CD14-positive monocyte (primary cell): ENCODE measurements around the gene PSEN2. TPM values are rescaled to one million over a fixed set of nuclear protein-coding genes. Genes with fewer than 3 reads are reported as not detected.

Experiments used
- DNase-seq, 3 donors: peaks; one replicate each; pipeline ENCODE4 v3.0.0-alpha.2; 2011 to 2022
- H2AFZ ChIP-seq: 2 replicates; pipeline ENCODE4 v1.6.0; 2012; ENCODE audit warnings: mild to moderate bottlenecking, low read depth, low read length, inconsistent platforms; ENCODE audit not compliant: insufficient read depth, poor library complexity, severe bottlenecking
- H3K27ac ChIP-seq, 2 donors: 1 replicate in 1 of 2; 2 replicates in 1 of 2; pipeline ENCODE4 v1.5.1; 2012 to 2013; ENCODE audit warnings: low read length in 2 of 2, control low read depth in 1 of 2, inconsistent platforms in 1 of 2, low read depth in 1 of 2, mild to moderate bottlenecking in 1 of 2
- H3K27me3 ChIP-seq, 2 donors: one replicate each; pipeline versions ENCODE4 v1.6.0 to v1.6.1; 2011 to 2013; ENCODE audit warnings: low read length in 2 of 2; ENCODE audit not compliant: control insufficient read depth in 2 of 2, insufficient read depth in 2 of 2
- H3K36me3 ChIP-seq, 2 donors: replicated peaks in 1 of 2; 1 replicate in 1 of 2; 2 replicates in 1 of 2; pipeline versions ENCODE4 v1.5.1 to v1.6.1; 2012 to 2013; ENCODE audit warnings: low read length in 2 of 2, control low read depth in 1 of 2, inconsistent platforms in 1 of 2, mild to moderate bottlenecking in 1 of 2; ENCODE audit not compliant: insufficient read depth in 2 of 2, control insufficient read depth in 1 of 2
- H3K4me1 ChIP-seq, 2 donors: 1 replicate in 1 of 2; 2 replicates in 1 of 2; pipeline versions ENCODE4 v1.5.1 to v1.6.1; 2012 to 2013; ENCODE audit warnings: low read length in 2 of 2, control low read depth in 1 of 2, inconsistent platforms in 1 of 2, mild to moderate bottlenecking in 1 of 2, moderate library complexity in 1 of 2; ENCODE audit not compliant: insufficient read depth in 2 of 2, control insufficient read depth in 1 of 2
- H3K4me2 ChIP-seq: replicated peaks from 2 replicates; pipeline ENCODE3; 2012; ENCODE audit warnings: low read length, moderate library complexity, mild to moderate bottlenecking; ENCODE audit not compliant: poor library complexity, severe bottlenecking; ENCODE audit errors: extremely low read depth
- H3K4me3 ChIP-seq, 3 experiments: fragments of 200-600 bp in 1 of 3; sonication (generic) in 1 of 3; replicated peaks in 1 of 3; 1 replicate in 2 of 3; 2 replicates in 1 of 3; pipeline ENCODE4 v1.5.1; 2011 to 2013; ENCODE audit warnings: low read length in 3 of 3, mild to moderate bottlenecking in 3 of 3, control low read depth in 2 of 3, low read depth in 2 of 3, inconsistent platforms in 1 of 3, moderate library complexity in 1 of 3
- H3K79me2 ChIP-seq: 2 replicates; pipeline ENCODE4 v1.6.0; 2012; ENCODE audit warnings: mild to moderate bottlenecking, control low read depth, inconsistent platforms, low read length, moderate library complexity; ENCODE audit not compliant: insufficient read depth
- H3K9ac ChIP-seq: 2 replicates; pipeline ENCODE4 v1.6.0; 2017; ENCODE audit warnings: low read length, mild to moderate bottlenecking; ENCODE audit not compliant: insufficient read depth, poor library complexity, severe bottlenecking
- H3K9me3 ChIP-seq, 2 donors: replicated peaks in 1 of 2; 1 replicate in 1 of 2; 2 replicates in 1 of 2; pipeline versions ENCODE4 v1.5.1 to v1.6.1; 2012 to 2013; ENCODE audit warnings: low read length in 2 of 2, control low read depth in 1 of 2; ENCODE audit not compliant: control insufficient read depth in 1 of 2, insufficient read depth in 1 of 2
- H4K20me1 ChIP-seq: 2 replicates; pipeline ENCODE4 v1.6.0; 2012; ENCODE audit warnings: mild to moderate bottlenecking, low read length, control low read depth, moderate library complexity; ENCODE audit not compliant: insufficient read depth
- H3K27ac Mint-ChIP-seq, 7 donors: one replicate each; pipeline ENCODE4 v1.8.0; 2020; ENCODE audit warnings: mild to moderate bottlenecking in 7 of 7, mixed read lengths in 7 of 7, moderate library complexity in 6 of 7, inconsistent platforms in 2 of 7
- H3K27me3 Mint-ChIP-seq, 3 donors: one replicate each; pipeline ENCODE4 v1.8.0; 2021 to 2022; ENCODE audit warnings: low read depth in 3 of 3, mild to moderate bottlenecking in 3 of 3, mixed read lengths in 3 of 3, moderate library complexity in 3 of 3, inconsistent platforms in 1 of 3
- H3K36me3 Mint-ChIP-seq, 2 donors: one replicate each; pipeline ENCODE4 v1.8.0; 2020; ENCODE audit warnings: mixed read lengths in 2 of 2, inconsistent platforms in 1 of 2, mild to moderate bottlenecking in 1 of 2
- H3K4me1 Mint-ChIP-seq: one replicate; pipeline ENCODE4 v1.8.0; 2020; ENCODE audit warnings: mild to moderate bottlenecking, mixed read lengths
- H3K4me3 Mint-ChIP-seq, 2 donors: one replicate each; pipeline ENCODE4 v1.8.0; 2020; ENCODE audit warnings: mild to moderate bottlenecking in 2 of 2, mixed read lengths in 2 of 2, moderate library complexity in 1 of 2
- H3K9me3 Mint-ChIP-seq, 7 donors: one replicate each; pipeline ENCODE4 v1.8.0; 2020 to 2022; ENCODE audit warnings: mixed read lengths in 7 of 7, mild to moderate bottlenecking in 6 of 7, moderate library complexity in 6 of 7, inconsistent platforms in 2 of 7
- CTCF ChIP-seq: fragments of 200-600 bp; IDR thresholded peaks from one replicate; pipeline ENCODE4 v1.8.0; 2022; ENCODE audit warnings: antibody characterized with exemption, mild to moderate bottlenecking
- WGBS: methylation state at CpG from one replicate; pipeline ENCODE4 v1.1.5; 2013; ENCODE audit warnings: missing lambda C conversion rate; ENCODE audit not compliant: insufficient coverage; 5-methylcytosine and 5-hydroxymethylcytosine counted together
- intact Hi-C, 2 donors: fragments of 100-400 bp; cut with micrococcal nuclease; formaldehyde crosslinking; loops; one replicate each; pipeline versions ENCODE4 v1.15.0 to v1.15.1; 2023
- polyA plus RNA-seq, 3 donors: library from polyadenylated mRNA; depleted of rRNA in 1 of 3; unstranded in 2 of 3; stranded (reverse) in 1 of 3; fragments of 300-500 nt in 2 of 3; fragments of >200 nt in 1 of 3; fragmentation: Illumina TruSeq in 2 of 3; gene quantifications; 1 replicate in 2 of 3; 2 replicates in 1 of 3; pipeline ENCODE4 v1.2.3, GENCODE V29; 2012 to 2021

The PSEN2 gene
- polyA plus RNA-seq, 3 donors, result 8.9 to 11.8 (median 11.4) TPM

DNA sequence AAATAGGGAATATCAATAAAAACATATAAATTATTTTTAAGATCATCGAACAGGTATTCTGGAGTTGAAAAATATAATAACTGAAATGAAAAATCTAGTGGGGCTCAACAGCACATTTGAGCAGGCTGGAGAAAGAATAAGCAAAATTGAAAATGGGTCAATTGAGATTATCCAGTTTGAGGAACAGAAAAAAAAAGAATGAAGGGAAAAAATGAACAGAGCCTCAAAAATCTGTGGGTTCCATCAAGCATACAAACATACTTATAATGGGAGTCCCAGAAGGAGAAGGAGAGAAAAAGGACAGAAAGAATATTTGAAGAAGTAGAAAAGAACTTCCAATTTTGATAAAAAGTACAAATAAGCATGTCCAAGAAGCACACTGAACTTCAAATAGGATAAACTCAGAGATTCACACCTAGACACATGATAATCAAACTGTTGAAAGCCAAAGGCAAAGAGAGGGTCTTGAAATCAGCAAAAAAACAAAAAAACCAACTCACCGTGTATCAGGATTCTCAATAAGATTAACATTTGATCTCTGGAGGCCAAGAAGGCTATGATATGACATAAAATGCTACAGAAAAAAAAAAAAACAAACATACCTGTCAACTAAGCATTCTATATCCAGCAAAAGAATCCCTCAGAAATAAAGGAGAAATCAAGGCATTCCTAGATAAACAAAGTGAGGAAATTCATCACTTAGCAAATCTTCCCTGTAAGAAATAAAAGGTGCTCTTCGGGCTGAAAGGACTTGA is 64.2 kb downstream of the PSEN2 start:
- intact Hi-C loops, result loop anchor here in 1 of 2 donors (10.0 kb wide), 1 partner anchor 300 kb away; no protein-coding TSS in a partner anchor
- H3K9me3 Mint-ChIP-seq, result peaks cover 13 to 40% (median 31%) of the 10 kb centered on the region in 7 donors
- no peaks in the 10 kb centered on the region for H3K27me3 Mint-ChIP-seq
- Histone ChIP-seq H3K79me2 (no peaks in the 10 kb centered on the region), H3K36me3 (no peaks in the 10 kb centered on the region), H3K4me3 (no peak overlapping the region), H4K20me1 (no peaks in the 10 kb centered on the region), H3K27ac (no peak overlapping the region), H3K27me3 (no peaks in the 10 kb centered on the region), H3K4me2 (no peak overlapping the region), H3K9ac (no peak overlapping the region), H3K4me1 (peaks cover 18 to 26% of the 10 kb centered on the region in 2 donors), H2AFZ (no peak overlapping the region), H3K9me3 (peaks cover 13 to 22% of the 10 kb centered on the region in 2 donors)
- H3K4me1 Mint-ChIP-seq, result peaks cover 20% of the 10 kb centered on the region
- H3K4me3 Mint-ChIP-seq, result no peak overlapping the region
- TF ChIP-seq CTCF, result no peak
- H3K27ac Mint-ChIP-seq, result no peak overlapping the region
- DNase-seq, result no peak
- peaks cover 0 to 6% of the 10 kb centered on the region in 2 donors for H3K36me3 Mint-ChIP-seq
- WGBS, result no CpG with 5 or more reads among the region's 3 CpGs

DNA sequence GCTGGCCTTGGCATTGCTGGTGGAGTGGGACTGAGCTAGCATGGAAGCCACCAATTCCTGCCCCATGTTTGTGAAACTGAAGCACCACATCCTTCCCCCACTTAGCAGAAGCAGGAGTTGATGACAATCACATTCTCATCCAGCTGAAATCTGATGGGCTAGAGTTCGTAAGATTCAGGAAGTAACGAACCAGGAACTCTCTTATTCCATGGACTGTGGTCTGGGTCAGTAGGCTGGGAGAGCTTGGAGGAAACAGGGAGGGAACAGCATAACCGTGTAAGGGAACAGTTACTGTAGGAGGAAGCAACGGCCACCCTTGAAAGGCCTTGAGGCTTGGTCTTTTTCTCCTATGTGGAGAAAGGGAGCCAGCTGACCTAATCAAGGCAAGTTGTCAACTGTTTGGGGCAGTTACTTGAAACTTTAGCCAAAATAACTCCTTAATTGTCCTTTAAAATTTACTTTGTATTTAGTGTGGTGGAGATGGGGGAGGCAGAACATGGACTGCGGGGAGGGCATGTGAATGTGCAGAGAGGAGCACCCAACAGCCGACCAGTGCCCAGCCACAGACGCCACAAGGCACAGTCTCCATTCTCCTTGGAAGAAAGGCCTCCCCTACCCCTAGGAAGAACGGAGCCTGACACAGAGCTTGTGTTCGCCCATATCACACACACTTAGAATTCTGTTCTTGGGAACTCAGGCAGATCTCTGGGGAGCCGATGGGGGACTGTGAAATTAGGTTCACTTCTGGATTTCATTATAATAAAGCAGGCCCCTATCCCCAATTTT is 67.7 kb downstream of the PSEN2 start:
- Histone ChIP-seq H4K20me1 (peaks cover 18% of the 10 kb centered on the region), H3K27ac (peak overlapping the region; percentile 96 to 98), H3K27me3 (no peaks in the 10 kb centered on the region), H3K4me1 (peaks cover 36 to 58% of the 10 kb centered on the region in 2 donors), H3K9me3 (peaks cover 9 to 22% of the 10 kb centered on the region in 2 donors), H3K36me3 (no peaks in the 10 kb centered on the region), H3K4me3 (peak overlapping the region in 1 of 3 experiments; percentile 83), H2AFZ (peak overlapping the region; percentile 70), H3K9ac (peak overlapping the region; percentile 93), H3K79me2 (peaks cover 30% of the 10 kb centered on the region), H3K4me2 (peak overlapping the region; percentile 88)
- TF ChIP-seq CTCF, result no peak
- H3K4me3 Mint-ChIP-seq, result peak overlapping the region; percentile 87 to 93
- 0% methylated on average over 1 of the region's 10 CpGs for WGBS
- peak; percentile 20 to 54 (median 53) for DNase-seq
- peaks cover 46% of the 10 kb centered on the region for H3K4me1 Mint-ChIP-seq
- peaks cover 6% of the 10 kb centered on the region in 2 donors for H3K36me3 Mint-ChIP-seq
- H3K27me3 Mint-ChIP-seq, result no peaks in the 10 kb centered on the region
- peaks cover 13 to 30% (median 26%) of the 10 kb centered on the region in 7 donors for H3K9me3 Mint-ChIP-seq
- intact Hi-C loops, result loop anchor here in 1 of 2 donors (10.0 kb wide), 1 partner anchor 303 kb away; no protein-coding TSS in a partner anchor
- H3K27ac Mint-ChIP-seq, result peak overlapping the region; percentile 96 to 98 (median 97)
